Mucosa of stomach (tissue), 1 donor: ENCODE results near the gene GOLGA6A.

Experiments used
- H3K27me3 ChIP-seq: one replicate; pipeline ENCODE4 v1.7.0; 2013; ENCODE audit warnings: mild to moderate bottlenecking, low read length; ENCODE audit not compliant: control insufficient read depth, insufficient read depth
- H3K36me3 ChIP-seq: one replicate; pipeline ENCODE4 v1.7.0; 2013; ENCODE audit warnings: low read length; ENCODE audit not compliant: control insufficient read depth, insufficient read depth
- H3K4me1 ChIP-seq: one replicate; pipeline ENCODE4 v1.7.0; 2013; ENCODE audit warnings: mild to moderate bottlenecking, low read length; ENCODE audit not compliant: control insufficient read depth, insufficient read depth
- H3K4me3 ChIP-seq: one replicate; pipeline ENCODE4 v1.7.0; 2013; ENCODE audit warnings: low read length
- H3K9ac ChIP-seq: one replicate; pipeline ENCODE4 v1.7.0; 2013; ENCODE audit warnings: mild to moderate bottlenecking, low read length, moderate library complexity
- H3K9me3 ChIP-seq: one replicate; pipeline ENCODE4 v1.7.0; 2013; ENCODE audit warnings: mild to moderate bottlenecking, low read length, moderate library complexity; ENCODE audit not compliant: control insufficient read depth
- donor health status: Pancreatic carcinoma.

The GOLGA6A gene

DNA sequence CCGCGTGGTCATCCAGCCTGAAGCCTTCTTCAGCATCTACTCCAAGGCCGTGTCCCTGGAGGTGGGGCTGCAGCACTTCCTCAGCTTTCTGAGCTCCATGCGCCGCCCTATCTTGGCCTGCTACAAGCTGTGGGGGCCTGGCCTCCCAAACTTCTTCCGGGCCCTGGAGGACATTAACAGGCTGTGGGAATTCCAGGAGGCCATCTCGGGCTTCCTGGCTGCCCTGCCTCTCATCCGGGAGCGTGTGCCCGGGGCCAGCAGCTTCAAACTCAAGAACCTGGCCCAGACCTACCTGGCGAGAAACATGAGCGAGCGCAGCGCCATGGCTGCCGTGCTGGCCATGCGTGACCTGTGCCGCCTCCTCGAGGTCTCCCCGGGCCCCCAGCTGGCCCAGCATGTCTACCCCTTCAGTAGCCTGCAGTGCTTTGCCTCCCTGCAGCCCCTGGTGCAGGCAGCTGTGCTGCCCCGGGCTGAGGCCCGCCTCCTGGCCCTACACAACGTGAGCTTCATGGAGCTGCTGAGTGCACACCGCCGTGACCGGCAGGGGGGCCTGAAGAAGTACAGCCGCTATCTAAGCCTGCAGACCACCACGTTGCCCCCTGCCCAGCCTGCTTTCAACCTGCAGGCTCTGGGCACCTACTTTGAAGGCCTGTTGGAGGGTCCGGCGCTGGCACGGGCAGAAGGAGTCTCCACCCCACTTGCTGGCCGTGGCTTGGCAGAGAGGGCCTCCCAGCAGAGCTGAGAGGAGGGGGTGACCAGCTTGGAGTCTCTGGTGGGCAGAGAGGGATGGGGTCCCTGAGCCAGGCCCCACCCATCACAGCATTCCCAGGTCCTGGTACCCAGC is 37.9 kb downstream of the GOLGA6A start:
- peaks cover 13% of the 10 kb centered on the region for H3K4me1 ChIP-seq
- H3K9me3 ChIP-seq: no peaks in the 10 kb centered on the region
- no peak overlapping the region for H3K9ac ChIP-seq
- H3K36me3 ChIP-seq: no peaks in the 10 kb centered on the region
- no peaks in the 10 kb centered on the region for H3K27me3 ChIP-seq
- no peak overlapping the region for H3K4me3 ChIP-seq

DNA sequence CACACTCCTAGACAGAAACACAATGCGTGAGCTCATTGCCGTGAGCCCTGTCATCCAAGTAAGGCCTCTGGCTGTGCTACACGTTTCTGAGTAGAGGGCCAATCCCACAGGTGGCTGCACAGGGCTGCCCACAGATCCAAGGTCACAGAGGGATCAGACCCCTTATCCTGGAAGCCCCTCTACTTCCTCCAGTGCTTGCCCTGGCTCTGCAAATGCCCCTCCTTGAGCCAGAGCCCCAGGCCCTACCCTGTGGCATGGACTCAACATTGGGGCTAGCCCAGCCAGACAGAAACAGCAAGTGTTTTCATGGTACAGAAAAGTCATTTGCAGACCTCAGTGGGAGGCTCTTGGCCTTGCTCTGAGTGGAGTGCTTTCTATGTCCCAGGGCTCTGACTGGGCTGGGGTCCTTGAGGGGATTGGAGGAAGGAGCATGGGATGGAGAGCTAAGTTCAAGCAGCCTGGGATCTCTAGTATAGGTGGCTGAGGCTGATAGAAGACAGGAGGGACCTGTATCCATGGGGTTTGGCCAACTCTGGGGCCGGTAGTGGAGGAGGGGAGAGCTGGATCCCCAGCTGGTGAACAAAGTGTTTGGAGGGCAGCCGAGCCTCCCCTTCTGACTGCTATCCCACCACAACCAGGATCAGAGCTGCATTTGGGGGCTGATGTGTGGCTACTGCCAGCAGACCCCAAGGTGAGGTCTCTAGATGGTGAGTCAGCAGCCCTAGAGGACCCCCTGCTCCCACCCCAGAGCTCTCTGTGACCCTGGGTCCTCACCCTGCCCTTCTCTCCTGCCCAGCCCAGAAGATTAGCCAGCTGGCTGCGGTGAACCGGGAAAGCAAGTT is 38.7 kb downstream of the GOLGA6A start:
- no peaks in the 10 kb centered on the region for H3K36me3 ChIP-seq
- H3K9ac ChIP-seq: no peak overlapping the region
- peaks cover 21% of the 10 kb centered on the region for H3K4me1 ChIP-seq
- no peaks in the 10 kb centered on the region for H3K27me3 ChIP-seq
- no peak overlapping the region for H3K4me3 ChIP-seq
- H3K9me3 ChIP-seq: no peaks in the 10 kb centered on the region

DNA sequence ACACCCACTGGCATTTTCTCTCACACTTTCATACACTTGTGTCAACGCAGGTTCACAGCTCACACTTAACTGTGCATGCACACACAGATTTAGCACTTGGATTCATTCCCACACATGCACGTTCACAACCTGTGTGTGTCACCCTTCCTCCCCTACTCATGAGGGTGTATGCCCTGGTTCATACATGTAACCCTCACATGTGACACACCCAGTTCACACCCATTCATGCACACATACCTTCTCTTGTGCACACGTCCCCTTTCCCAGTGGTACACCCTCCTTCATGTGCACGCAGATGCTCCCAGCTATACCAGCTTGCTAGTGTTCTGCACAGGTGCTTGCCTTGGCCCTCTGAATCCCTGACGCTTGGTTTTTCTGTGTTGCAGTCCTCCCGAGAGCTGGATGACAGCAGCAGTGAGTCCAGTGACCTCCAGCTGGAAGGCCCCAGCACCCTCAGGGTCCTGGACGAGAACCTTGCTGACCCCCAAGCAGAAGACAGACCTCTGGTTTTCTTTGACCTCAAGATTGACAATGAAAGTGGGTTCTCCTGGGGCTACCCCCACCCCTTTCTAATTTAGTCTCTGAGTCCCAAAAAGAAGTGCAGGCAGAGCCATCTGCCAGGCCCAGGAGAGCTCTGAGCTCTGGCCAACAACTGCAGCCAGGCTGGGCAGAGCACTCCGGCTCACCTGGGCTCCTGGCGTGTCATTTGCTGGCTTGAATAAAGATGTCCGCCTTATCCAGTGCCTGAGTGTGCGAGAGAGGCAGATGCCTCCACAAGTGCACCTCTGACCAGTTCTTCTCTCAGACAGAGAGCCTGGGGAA is 39.5 kb downstream of the GOLGA6A start:
- no peaks in the 10 kb centered on the region for H3K27me3 ChIP-seq
- no peak overlapping the region for H3K9ac ChIP-seq
- H3K4me3 ChIP-seq: no peak overlapping the region
- H3K36me3 ChIP-seq: no peaks in the 10 kb centered on the region
- no peaks in the 10 kb centered on the region for H3K9me3 ChIP-seq
- peaks cover 16% of the 10 kb centered on the region for H3K4me1 ChIP-seq

DNA sequence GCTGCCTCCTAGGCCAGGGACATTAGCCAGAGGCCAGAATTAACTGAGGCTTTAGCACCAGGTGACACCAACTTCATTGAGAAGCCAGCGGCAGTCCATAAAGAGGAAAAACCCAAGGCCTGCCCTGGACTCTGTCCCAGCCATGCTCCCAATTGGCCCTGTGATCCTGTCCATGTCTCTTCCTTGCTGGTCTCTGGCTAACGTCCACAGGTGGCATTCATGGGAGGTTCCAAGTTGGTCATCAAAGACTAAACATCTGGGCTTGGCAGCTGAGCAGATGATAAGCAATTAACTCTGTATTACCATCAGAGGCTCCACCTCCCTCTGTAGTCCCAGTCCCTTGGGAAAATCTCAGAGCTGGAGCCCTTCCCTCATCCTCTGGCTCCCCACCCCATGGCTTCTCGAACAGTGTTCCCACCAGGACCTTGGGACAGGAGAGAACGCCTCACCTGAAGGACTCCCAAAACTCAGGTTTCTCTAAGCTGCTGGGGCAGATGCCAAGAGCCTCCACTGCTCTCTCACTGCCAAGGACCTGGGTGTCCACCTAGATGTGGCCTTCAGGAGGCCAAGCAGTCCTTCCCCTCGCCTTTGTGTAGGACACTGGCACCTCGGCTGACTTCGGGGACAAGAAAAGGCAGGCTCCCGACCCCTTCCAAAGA is 40.4 kb downstream of the GOLGA6A start:
- Histone ChIP-seq H3K9me3 (no peaks in the 10 kb centered on the region), H3K9ac (no peak overlapping the region), H3K4me1 (peaks cover 16% of the 10 kb centered on the region), H3K36me3 (no peaks in the 10 kb centered on the region), H3K4me3 (no peak overlapping the region), H3K27me3 (no peaks in the 10 kb centered on the region)

DNA sequence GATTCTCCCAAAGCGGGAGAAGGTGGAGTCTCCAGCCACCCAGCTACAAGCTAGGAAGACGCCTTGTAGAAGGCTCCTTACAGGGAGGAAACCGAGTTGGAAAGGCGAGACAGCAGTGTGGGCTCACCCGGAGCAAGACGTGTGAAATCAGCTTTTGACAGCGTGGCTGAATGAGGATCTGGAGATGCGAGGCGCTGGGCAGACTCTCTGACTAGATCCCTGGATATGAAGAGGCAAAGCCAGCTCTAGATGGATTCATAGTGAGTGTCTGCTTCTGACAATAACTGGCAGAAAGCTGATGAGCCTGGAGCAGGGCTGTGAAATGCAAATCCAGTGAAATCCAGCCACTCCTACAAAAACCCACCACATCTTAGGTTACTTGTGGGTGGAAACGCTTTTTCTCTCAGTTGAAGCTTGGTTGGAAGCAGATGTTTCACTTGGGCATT is 41.0 kb downstream of the GOLGA6A start:
- no peaks in the 10 kb centered on the region for H3K36me3 ChIP-seq
- no peak overlapping the region for H3K4me3 ChIP-seq
- H3K9me3 ChIP-seq: no peaks in the 10 kb centered on the region
- H3K9ac ChIP-seq: no peak overlapping the region
- H3K27me3 ChIP-seq: no peaks in the 10 kb centered on the region
- H3K4me1 ChIP-seq: peaks cover 16% of the 10 kb centered on the region

DNA sequence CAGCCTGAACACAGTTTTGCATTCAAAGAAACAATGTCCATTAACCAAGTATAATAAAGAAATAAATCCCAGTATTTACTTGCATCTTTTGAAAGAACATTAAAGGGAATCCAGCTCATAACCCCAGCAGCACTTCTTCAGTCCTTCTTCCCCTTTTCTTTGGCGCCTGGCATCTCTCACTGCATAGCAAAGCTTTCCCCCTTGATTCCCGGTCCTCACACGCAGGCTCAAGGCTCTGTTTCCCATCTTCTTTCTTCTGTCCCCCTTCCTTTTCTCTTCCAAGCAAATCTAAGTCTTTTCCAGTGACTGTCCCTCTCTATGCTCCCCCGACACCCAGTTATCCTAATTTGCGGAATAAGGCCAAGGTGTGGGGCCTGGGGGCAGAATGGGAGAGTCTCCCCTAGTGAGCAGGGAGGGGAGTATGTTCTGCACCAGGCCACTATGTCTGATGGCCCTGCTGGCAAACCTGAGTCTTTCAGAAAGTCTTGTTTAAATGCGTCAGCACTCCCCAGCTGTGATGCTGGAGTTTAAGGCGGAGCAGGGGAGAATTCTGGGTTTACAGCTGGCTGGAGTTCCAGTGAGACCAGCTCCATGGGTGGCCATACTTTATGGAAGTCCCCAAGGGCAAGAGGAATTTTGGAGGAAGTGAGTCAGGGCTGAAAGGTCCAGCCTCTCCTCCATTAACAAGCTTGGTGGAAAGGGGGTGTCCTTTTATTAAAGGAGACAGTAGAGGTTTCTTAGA is 42.1 kb downstream of the GOLGA6A start:
- Histone ChIP-seq H3K36me3 (no peaks in the 10 kb centered on the region), H3K9ac (no peak overlapping the region), H3K27me3 (no peaks in the 10 kb centered on the region), H3K4me3 (no peak overlapping the region), H3K4me1 (peaks cover 16% of the 10 kb centered on the region), H3K9me3 (no peaks in the 10 kb centered on the region)

DNA sequence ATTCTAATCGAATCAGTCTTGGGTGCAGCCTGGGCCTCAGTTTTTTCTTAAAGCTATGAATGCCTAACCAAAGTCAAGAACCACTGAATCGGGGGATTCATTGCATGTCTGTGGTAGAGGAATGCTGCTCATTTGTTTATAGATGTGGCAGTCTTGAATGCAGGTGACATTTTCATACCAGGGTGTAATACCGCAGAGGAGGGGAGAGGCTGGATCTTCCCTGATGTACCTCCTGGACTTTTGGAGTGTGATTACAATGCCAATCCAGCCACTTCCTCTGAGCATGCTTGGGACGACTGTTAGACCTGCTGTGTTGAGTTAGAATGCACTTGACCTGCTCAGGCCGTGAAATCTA is 42.7 kb downstream of the GOLGA6A start:
- Histone ChIP-seq H3K4me3 (no peak overlapping the region), H3K9me3 (no peaks in the 10 kb centered on the region), H3K36me3 (no peaks in the 10 kb centered on the region), H3K4me1 (peaks cover 16% of the 10 kb centered on the region), H3K9ac (no peak overlapping the region), H3K27me3 (no peaks in the 10 kb centered on the region)

DNA sequence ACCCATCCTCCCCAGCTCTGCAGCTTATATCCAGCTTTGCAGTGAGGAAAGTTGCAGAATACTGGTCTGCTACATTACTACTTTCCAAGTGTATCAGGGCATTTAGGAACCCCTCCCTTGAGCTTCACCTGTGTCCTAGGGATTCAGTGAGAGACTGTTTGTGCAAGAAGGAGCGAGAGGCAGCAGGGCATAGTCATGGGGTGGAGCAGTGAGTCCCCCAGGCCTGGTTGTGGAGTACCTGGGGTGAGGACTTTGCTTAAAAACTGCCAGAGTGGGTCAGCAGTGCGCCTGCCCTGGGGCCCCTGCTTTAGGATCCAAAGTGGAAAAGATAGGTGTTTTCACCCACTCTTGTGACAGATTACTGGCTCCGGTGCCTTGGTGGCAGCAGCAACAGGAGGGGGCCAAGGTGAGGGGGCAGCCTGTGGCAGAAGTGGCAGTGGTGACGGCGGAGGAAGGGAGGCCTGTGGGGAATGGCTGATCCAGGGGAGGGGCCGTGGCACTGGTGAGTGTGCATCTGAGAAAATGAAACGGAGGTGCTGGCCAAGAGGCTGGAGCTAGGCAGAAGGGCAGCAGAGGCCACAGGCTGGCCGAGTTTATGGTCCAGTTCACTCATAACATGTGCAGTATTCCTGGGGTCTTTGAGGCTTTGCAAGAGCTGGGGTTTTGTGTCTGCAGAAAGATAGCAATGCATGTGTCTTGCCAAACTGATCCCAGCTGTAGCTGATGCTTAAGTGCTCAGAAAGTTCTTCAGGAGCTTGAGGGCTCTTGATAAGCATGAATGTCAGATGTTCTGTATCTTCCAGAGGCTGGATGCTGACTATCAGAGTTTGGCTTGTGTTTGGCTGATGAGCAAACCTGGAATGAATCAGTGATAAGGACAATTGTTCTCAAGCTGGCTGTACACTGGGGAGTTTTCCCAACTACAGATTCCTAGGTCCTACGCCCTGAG is 43.4 kb downstream of the GOLGA6A start:
- Histone ChIP-seq H3K9me3 (no peaks in the 10 kb centered on the region), H3K36me3 (peaks cover 5% of the 10 kb centered on the region), H3K27me3 (no peaks in the 10 kb centered on the region), H3K4me1 (peaks cover 16% of the 10 kb centered on the region), H3K9ac (no peak overlapping the region), H3K4me3 (no peak overlapping the region)

DNA sequence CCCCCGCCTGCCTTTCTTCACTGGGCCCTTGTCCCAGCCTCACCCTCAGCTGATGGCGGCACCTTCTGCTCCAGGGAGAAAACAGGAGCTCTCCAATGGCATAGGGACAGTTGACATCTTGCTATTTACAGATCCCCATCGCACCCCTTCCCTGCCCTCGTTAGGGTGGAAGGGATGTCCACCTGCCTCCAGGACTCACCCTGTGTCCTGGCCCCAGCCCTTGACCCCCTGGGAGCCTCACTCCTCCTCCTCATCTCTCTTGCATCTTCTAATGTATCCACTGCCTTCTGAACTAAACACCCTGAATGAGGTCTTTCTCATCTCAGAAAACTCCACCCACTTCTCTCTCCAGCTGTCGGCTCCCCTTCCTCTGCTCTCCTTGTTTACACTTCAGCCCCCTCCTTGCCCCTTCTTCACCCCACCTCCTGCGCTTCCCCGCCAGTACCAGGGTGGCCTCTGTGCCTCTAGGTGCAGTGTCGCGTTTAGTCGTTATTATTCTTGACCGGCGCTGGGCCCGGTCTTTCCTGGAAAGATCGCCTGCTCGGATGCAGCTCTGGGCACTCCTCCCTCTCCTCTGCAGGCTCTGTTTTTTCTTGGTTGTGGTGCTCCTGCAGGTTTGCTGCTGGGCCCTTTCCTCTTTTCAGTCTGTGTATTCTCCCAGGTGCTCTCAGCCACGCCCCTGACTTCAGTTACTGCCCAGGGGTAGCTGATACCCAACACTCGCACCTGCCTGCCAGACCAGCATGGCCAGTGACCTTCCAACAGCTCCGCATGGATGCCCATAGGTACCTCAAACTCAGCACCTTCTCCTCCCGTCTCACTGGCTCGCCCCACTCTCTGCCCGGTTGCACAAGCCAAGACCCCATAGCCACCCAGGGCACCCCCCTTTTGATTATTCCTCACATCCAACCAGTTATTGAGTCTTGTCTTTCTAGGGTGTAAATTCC is 44.9 kb downstream of the GOLGA6A start:
- no peak overlapping the region for H3K4me3 ChIP-seq
- peaks cover 16% of the 10 kb centered on the region for H3K4me1 ChIP-seq
- no peak overlapping the region for H3K9ac ChIP-seq
- H3K36me3 ChIP-seq: peaks cover 17% of the 10 kb centered on the region
- no peaks in the 10 kb centered on the region for H3K27me3 ChIP-seq
- H3K9me3 ChIP-seq: no peaks in the 10 kb centered on the region
